HG03025 (cell line): ENCODE measurements around the gene FARP1.
"Not testable (repeated sequence)": the region's sequence is repeated elsewhere in the genome, so short reads cannot be mapped to it uniquely, and the experiment has no call there.

ENCODE experiments used
- ATAC-seq: cut with Tn5 transposase; IDR thresholded peaks from one replicate; pipeline ENCODE4 v1.9.1; 2021; ENCODE audit warnings: mild to moderate bottlenecking, moderate library complexity; ENCODE audit not compliant: unreplicated experiment, low FRiP score

Gene FARP1

DNA sequence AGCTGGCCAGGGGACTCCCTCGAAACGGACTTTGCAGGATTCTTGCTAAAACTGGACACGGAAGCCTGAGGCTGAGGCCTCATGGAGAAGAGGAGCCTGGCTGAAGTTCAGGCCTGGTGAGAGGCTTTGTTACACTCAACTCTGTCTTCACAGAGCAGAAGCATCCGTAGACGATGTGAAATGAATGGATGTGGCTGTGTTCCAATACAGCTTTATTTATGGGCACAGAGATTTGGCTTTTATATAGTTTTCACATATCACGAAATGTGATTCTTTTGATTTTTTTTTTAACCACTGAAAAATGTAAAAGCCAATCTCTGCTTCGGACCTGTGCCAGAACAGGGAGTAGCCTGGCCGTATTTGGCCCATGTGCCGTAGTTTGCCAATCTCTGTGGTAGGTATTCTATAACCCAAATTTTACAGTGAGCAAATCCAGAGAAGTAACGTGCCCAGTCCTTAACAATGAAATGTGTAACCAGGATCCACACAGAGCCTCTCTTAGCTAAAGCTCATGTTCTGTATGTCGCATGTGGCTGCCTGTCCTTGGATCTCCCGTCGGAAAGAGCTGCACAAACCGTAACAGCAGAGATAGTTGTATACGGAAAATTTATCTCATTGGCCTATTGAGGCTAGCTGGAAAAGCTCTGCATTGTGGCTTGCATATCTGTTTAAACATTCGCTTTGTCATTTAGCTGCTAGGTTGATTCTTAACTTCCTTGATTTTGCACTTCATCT is 205.7 kb downstream of the FARP1 start:
- ATAC-seq = no peak

DNA sequence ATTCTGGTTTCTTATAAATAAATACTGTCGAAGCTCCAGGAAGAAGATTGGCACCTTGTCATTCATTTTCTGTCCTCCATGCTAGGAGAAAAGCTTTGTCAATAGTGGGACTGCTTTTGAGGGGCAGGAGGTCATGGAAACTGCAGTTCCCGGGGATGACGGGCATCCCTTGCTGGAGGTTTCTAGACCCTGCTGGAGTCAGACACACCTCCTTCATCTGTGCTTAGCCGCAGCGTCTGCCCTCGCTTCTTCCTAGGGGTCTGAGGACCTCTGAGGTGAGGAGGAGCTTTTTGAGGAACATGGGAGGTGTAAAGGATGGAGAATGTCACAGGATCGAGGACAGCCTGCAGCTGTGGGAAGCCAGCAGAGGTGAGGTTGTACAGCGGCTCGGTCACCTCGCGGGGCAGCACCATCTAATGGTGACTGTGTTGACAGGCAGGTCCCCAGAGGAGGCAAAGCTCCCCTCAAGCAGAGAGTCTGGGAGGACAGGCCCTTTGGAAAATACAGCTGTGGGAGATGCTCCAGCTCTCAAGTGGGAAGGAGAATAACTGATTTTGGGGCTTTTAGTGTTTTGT is 206.9 kb downstream of the FARP1 start:
- no peak for ATAC-seq

- ATAC-seq = no peak
Measured at GRCh38 chr13:98350746-98351330, 207.9 kb downstream of the FARP1 start.

GRCh38 chr13:98351636-98352035 is 208.7 kb downstream of the FARP1 start:
- ATAC-seq = no peak

DNA sequence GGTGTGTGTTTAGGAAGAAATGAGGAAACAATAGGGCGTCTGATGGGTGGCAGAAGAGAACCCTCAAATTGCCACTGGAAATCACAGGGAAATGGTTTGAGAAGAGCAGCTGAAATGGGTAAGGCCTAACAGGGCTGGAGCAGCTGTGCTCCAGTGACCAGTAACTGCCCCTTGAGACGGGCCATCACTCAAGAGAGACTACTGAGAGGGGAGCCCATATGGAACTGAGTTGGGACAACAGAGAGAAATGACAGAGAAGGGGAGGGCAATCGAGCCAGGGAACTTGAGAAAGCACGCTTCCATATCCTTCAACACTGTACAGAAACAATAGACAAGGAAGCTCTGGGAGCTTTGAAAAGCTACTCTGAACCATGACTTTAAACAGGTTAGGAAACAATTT is 209.3 kb downstream of the FARP1 start:
- no peak for ATAC-seq

DNA sequence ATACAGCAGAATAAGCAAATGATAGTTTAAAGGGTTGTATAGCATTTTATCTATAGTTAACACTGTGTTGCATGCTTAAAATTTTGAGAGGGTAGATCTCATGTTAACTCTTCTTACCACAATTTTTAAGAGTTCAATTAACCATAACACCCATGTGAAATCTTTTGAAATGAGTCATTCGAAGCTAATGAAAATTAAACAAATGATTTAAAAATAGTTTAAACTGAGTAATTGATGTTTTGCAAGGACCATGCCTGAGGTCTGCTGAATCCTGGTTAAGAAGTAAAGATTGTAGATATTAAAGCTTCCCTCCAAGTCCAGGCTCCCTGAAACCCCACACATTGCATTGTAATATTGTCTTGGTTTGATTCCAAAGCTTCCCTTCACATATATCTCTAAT is 210.9 kb downstream of the FARP1 start:
- no peak for ATAC-seq

- ATAC-seq = no peak
Measured at GRCh38 chr13:98358937-98359336, 216.0 kb downstream of the FARP1 start.

- no peak for ATAC-seq
Measured at GRCh38 chr13:98360545-98360944, 217.7 kb downstream of the FARP1 start.

DNA sequence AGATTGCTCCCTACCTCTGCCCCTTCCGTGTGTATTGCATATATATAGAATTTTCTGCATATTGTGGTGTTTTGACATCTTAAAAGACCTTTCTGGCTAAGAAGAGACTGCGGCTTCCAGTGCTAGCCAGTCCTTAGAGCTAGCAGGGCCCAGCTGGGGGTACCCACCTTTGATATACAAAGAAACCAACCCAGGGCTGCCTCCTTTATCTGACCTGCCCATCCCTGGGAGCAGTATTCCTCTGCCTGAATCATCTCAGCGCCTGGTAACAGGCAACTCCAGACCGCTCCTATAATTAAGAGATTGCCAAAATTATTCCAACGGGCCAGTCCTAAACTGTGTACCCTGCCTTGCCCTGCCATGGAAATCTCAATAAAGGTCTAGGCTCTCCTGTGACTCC is 220.4 kb downstream of the FARP1 start:
- no peak for ATAC-seq

GRCh38 chr13:98364179-98364578 is 221.3 kb downstream of the FARP1 start:
- no peak for ATAC-seq

DNA sequence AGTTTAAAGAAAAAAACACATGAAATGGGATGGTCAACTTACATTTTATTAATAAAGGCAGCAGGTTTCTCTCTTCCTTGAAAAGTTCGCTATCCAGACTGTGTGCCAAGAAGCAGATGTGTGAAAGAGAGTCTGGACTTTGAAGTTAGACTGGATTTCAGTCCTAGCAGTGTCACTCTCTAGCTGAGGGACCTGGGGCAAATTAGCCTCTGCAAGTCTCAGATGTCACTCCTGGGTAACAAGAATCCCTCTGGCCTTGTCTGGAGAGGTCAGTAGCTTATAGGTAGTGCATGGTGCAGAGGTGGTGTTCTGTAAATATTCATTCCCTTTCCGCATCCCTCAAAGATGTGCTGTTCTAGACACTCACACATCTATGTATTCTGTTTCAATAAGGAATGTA is 221.8 kb downstream of the FARP1 start:
- ATAC-seq = no peak

GRCh38 chr13:98365302-98365701 is 222.4 kb downstream of the FARP1 start:
- no peak for ATAC-seq

- no peak for ATAC-seq
Measured at GRCh38 chr13:98366010-98366409, 223.1 kb downstream of the FARP1 start.

- no peak for ATAC-seq
Measured at GRCh38 chr13:98366443-98366842, 223.5 kb downstream of the FARP1 start.

- no peak for ATAC-seq
Measured at GRCh38 chr13:98366959-98367358, 224.1 kb downstream of the FARP1 start.

GRCh38 chr13:98368019-98368418 is 225.1 kb downstream of the FARP1 start:
- ATAC-seq = no peak

DNA sequence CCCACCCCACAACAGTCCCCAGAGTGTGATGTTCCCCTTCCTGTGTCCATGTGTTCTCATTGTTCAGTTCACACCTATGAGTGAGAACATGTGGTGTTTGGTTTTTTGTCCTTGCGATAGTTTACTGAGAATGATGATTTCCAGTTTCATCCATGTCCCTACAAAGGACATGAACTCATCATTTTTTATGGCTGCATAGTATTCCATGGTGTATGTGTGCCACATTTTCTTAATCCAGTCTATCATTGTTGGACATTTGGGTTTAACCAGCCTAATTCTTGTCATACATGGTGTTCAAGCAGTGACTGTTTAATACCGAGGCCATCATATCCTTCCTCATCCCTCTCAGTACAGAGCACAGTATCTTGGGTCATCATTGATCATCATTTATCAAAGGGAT is 226.6 kb downstream of the FARP1 start:
- not testable (repeated sequence) for ATAC-seq

- ATAC-seq = no peak
Measured at GRCh38 chr13:98370261-98370660, 227.4 kb downstream of the FARP1 start.

DNA sequence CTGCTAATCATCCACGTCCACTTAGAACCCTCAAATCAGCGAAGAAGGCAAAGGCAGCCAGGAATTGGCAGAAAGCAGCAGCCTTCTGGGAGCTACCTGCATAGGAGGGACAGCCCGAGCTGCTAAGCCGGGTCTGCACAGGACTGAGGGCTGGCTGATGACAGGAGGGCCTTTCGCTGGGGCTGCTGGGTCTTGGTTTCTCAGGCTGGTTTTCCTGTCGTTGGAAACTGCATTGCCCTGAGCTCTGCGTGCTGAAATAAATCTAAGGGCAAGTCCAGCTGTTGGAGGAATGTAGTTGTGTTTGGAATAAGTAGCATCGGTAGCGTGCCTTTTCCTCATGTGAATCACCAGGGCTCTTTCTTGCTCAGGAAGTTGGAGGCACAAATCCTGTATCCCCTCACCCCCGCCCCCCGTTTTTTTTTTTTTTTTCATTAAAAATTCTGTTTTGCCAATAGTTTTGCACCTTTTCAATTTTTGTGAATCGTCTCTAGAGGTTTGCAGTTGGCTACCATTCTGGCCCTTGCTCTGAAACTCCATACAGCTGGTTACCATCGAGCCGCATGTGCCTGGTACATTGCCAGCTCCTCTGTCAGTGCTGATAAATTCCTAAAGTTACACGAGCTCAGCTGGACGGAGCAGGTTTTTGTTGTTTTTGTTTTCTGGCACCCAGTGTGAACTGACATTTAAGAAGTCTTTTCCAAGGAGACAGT is 228.1 kb downstream of the FARP1 start:
- no peak for ATAC-seq

- no peak for ATAC-seq
Measured at GRCh38 chr13:98371516-98372023, 228.7 kb downstream of the FARP1 start.

DNA sequence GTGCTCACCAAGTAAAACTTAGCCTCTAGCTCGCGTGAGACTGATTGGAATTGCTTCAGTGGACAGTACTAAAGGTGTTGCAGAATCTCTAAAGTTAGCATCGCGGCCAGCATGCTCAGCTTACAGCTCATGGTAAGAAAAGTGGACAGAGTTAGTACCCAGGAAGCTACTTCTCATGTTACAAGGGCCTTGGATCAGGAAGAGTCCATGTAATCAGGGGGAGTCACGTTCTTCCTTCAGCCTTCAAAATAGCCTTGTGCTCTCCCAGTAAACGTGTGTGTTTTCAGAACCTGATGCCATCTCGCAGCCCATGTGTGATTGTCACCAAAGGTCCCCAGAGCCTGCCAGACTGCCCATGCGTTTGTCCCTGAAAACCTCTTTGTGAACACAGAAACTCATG is 230.0 kb downstream of the FARP1 start:
- no peak for ATAC-seq
